ENCODE measurements around the gene TCTA. TPM values are rescaled to one million over a fixed set of nuclear protein-coding genes. Genes with fewer than 3 reads are reported as not detected.
A peak's percentile ranks its signal among the peaks of the same experiment; 100 is the strongest.
"Not testable (repeated sequence)": the region's sequence is repeated elsewhere in the genome, so short reads cannot be mapped to it uniquely, and the experiment has no call there.

TCTA gene
- polyA plus RNA-seq, 1 donor from 2014 or later = 34.2 TPM

- Mint-ChIP-seq H3K4me1 (peaks cover 41 to 42% (median 42%) of the 10 kb centered on the region in 3 donors), H3K9me3 (peaks cover 0 to 2% (median 0%) of the 10 kb centered on the region in 3 donors), H3K27me3 (no peaks in the 10 kb centered on the region), H3K4me3 (peak overlapping the region in 1 of 4 donors; percentile 89), H3K36me3 (peaks cover 12% of the 10 kb centered on the region), H3K27ac (peak overlapping the region; percentile 14 to 85 (median 67))
These were observed 12.8 kb upstream of the TCTA start for GRCh38 chr3:49399461-49399860.

GRCh38 chr3:49401766-49402165 lies 10.5 kb upstream of the TCTA start:
- Mint-ChIP-seq H3K27me3 (no peaks in the 10 kb centered on the region), H3K4me3 (no peak overlapping the region), H3K27ac (peak overlapping the region; percentile 16 to 39 (median 33)), H3K36me3 (peaks cover 11% of the 10 kb centered on the region), H3K4me1 (peaks cover 41 to 47% (median 44%) of the 10 kb centered on the region in 3 donors), H3K9me3 (peaks cover 0 to 2% (median 0%) of the 10 kb centered on the region in 3 donors)

- H3K9me3 Mint-ChIP-seq = peaks cover 0 to 2% (median 0%) of the 10 kb centered on the region in 3 donors
- H3K27ac Mint-ChIP-seq = no peak overlapping the region
- peak overlapping the region in 2 of 4 donors; percentile 23 to 49 for H3K4me3 Mint-ChIP-seq
- H3K27me3 Mint-ChIP-seq = no peaks in the 10 kb centered on the region
- peaks cover 39 to 53% (median 42%) of the 10 kb centered on the region in 3 donors for H3K4me1 Mint-ChIP-seq
- H3K36me3 Mint-ChIP-seq = peaks cover 6% of the 10 kb centered on the region
These were observed 8.3 kb upstream of the TCTA start for GRCh38 chr3:49403891-49404290.

- Mint-ChIP-seq H3K4me1 (peaks cover 37 to 55% (median 47%) of the 10 kb centered on the region in 3 donors), H3K27ac (peak overlapping the region; percentile 15 to 93 (median 57)), H3K4me3 (peak overlapping the region in 3 of 4 donors; percentile 19 to 74 (median 57))
- H3K36me3 Mint-ChIP-seq, H3K9me3 Mint-ChIP-seq, H3K27me3 Mint-ChIP-seq: not testable (repeated sequence)
These were observed 6.7 kb upstream of the TCTA start for GRCh38 chr3:49405570-49405969.

- Mint-ChIP-seq H3K4me3 (peak overlapping the region in 3 of 4 donors; percentile 64 to 87 (median 74)), H3K27ac (peak overlapping the region; percentile 57 to 93 (median 67)), H3K36me3 (peaks cover 3% of the 10 kb centered on the region), H3K27me3 (no peaks in the 10 kb centered on the region), H3K4me1 (peaks cover 30 to 50% (median 43%) of the 10 kb centered on the region in 3 donors), H3K9me3 (no peaks in the 10 kb centered on the region)
These were observed 5.4 kb upstream of the TCTA start for GRCh38 chr3:49406571-49407565.

- no peaks in the 10 kb centered on the region for H3K36me3 Mint-ChIP-seq
- peaks cover 44 to 56% (median 49%) of the 10 kb centered on the region in 3 donors for H3K4me1 Mint-ChIP-seq
- no peaks in the 10 kb centered on the region for H3K9me3 Mint-ChIP-seq
- H3K27ac Mint-ChIP-seq = peak overlapping the region; percentile 64 to 94 (median 79)
- peak overlapping the region; percentile 78 to 98 (median 90) for H3K4me3 Mint-ChIP-seq
- H3K27me3 Mint-ChIP-seq = no peaks in the 10 kb centered on the region
These were observed 2.0 kb upstream of the TCTA start for GRCh38 chr3:49410066-49410845.

- Mint-ChIP-seq H3K27me3 (no peaks in the 10 kb centered on the region), H3K4me1 (peaks cover 46 to 54% (median 47%) of the 10 kb centered on the region in 3 donors), H3K36me3 (peaks cover 2% of the 10 kb centered on the region), H3K9me3 (no peaks in the 10 kb centered on the region), H3K27ac (peak overlapping the region; percentile 64 to 94 (median 79)), H3K4me3 (peak overlapping the region; percentile 78 to 98 (median 90))
These were observed 1.2 kb upstream of the TCTA start for GRCh38 chr3:49410846-49411534.

GRCh38 chr3:49411535-49411967 lies 672 bp upstream of the TCTA start:
- Mint-ChIP-seq H3K4me1 (peaks cover 47 to 56% (median 48%) of the 10 kb centered on the region in 3 donors), H3K9me3 (no peaks in the 10 kb centered on the region), H3K27me3 (no peaks in the 10 kb centered on the region), H3K36me3 (peaks cover 2% of the 10 kb centered on the region), H3K4me3 (peak overlapping the region; percentile 78 to 98 (median 92)), H3K27ac (peak overlapping the region; percentile 64 to 97 (median 79))

- Mint-ChIP-seq H3K27me3 (no peaks in the 10 kb centered on the region), H3K4me1 (peaks cover 37 to 60% (median 46%) of the 10 kb centered on the region in 3 donors)
These were observed 562 bp downstream of the TCTA start for GRCh38 chr3:49412632-49413337.

GRCh38 chr3:49413338-49413734 lies 1.1 kb downstream of the TCTA start:
- Mint-ChIP-seq H3K36me3 (peaks cover 2% of the 10 kb centered on the region), H3K4me1 (peaks cover 37 to 61% (median 47%) of the 10 kb centered on the region in 3 donors), H3K27me3 (no peaks in the 10 kb centered on the region), H3K9me3 (no peaks in the 10 kb centered on the region), H3K27ac (peak overlapping the region in 1 of 3 donors; percentile 87), H3K4me3 (peak overlapping the region; percentile 42 to 95 (median 76))

More at GRCh38 chr3:49412632-49413337, 562 bp downstream of the TCTA start:
- Mint-ChIP-seq H3K27ac (peak overlapping the region; percentile 64 to 97 (median 79)), H3K4me3 (peak overlapping the region; percentile 78 to 95 (median 90)), H3K36me3 (peaks cover 2% of the 10 kb centered on the region), H3K9me3 (no peaks in the 10 kb centered on the region)

GRCh38 chr3:49414753-49415152 lies 2.5 kb downstream of the TCTA start:
- Mint-ChIP-seq H3K4me1 (peaks cover 28 to 56% (median 42%) of the 10 kb centered on the region in 3 donors), H3K9me3 (no peaks in the 10 kb centered on the region), H3K27me3 (no peaks in the 10 kb centered on the region), H3K4me3 (no peak overlapping the region), H3K36me3 (peaks cover 2% of the 10 kb centered on the region), H3K27ac (peak overlapping the region in 2 of 3 donors; percentile 82 to 98)

- Mint-ChIP-seq H3K27me3 (no peaks in the 10 kb centered on the region), H3K4me1 (peaks cover 21 to 44% (median 35%) of the 10 kb centered on the region in 3 donors), H3K4me3 (peak overlapping the region; percentile 63 to 89 (median 80)), H3K36me3 (peaks cover 2% of the 10 kb centered on the region), H3K9me3 (no peaks in the 10 kb centered on the region), H3K27ac (peak overlapping the region; percentile 87 to 98 (median 93))
These were observed 3.8 kb downstream of the TCTA start for GRCh38 chr3:49415931-49416601.

- peaks cover 21 to 44% (median 35%) of the 10 kb centered on the region in 3 donors for H3K4me1 Mint-ChIP-seq
- H3K27ac Mint-ChIP-seq = peak overlapping the region; percentile 87 to 98 (median 93)
- peaks cover 2% of the 10 kb centered on the region for H3K36me3 Mint-ChIP-seq
- no peaks in the 10 kb centered on the region for H3K9me3 Mint-ChIP-seq
- peak overlapping the region in 3 of 4 donors; percentile 71 to 89 (median 89) for H3K4me3 Mint-ChIP-seq
- H3K27me3 Mint-ChIP-seq = no peaks in the 10 kb centered on the region
These were observed 4.6 kb downstream of the TCTA start for GRCh38 chr3:49416867-49417266.
